Heart left ventricle (tissue), 13 donors: ENCODE results near the gene NEDD4L.

Source experiments
- POLR2A ChIP-seq, 2 donors: fragments of 450-650 bp; IDR thresholded peaks; one replicate each; pipeline ENCODE4 v1.6.1; 2017; ENCODE audit warnings: antibody characterized with exemption in 2 of 2, mild to moderate bottlenecking in 2 of 2, moderate library complexity in 2 of 2
- TF ChIP-seq, protein P1 (sequence below), 12 donors: fragments of 200-600 bp; sonication (generic) in 4 of 12; IDR thresholded peaks; one replicate each; pipeline versions ENCODE4 v1.5.0 to v1.8.0; 2018 to 2022; ENCODE audit warnings: antibody characterized with exemption in 12 of 12, mild to moderate bottlenecking in 5 of 12
- donor health status: ischemic (EF 13 %, LVEDD 7.1; RV severe dilation, severe dysfunction).
- donor health status: DM: no; HTN: yes; CAD: no.
- donor health status: DM: no; HTN: no; CAD: no.
- donor health status: ischemic (EF 25% LVEDD 6.9; RV normal size, moderate dysfunction).
- donor health status: ischemic (EF 25% LVEDD 5.7; RV mildly dilated, moderate dysfunction).
- donor health status: ischemic (EF 35%, LVEDD 5.7; RV mildly dilated, moderate dysfunction).
- donor health status: nonischemic (EF 11% LVEDD 7.7; RV severe dilation, severe dysfunction).
- donor health status: DM: yes; HTN: yes; CAD: no.
- donor health status: PGD.
- donor health status: ischemic (EF 29% LVEDD 5.4; RV normal size, mild dysfunction).
- donor health status: nonischemic (EF 23%, LVEDD 6.1; RV moderate dilation, normal function).

DNA sequence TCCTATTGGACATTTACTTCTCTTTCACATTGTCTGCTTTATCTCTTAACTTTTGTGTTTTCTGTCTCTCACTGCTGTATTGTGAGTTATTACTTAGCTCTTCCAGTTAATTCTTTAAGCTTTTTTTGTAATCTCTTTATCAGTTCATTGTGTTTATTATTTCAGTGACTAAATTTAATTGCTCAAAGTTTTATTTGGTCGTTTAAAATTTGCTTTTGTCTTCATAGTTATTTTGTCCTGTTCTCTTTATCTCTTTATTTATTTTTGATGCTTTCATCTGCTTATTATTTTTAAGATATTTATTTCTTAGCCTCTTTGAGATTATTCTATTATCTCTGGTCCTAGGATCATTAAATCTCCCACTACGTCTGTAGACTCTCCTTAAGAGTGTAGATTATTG lies 316.3 kb downstream of the NEDD4L start:
- TF ChIP-seq, protein P1, sequence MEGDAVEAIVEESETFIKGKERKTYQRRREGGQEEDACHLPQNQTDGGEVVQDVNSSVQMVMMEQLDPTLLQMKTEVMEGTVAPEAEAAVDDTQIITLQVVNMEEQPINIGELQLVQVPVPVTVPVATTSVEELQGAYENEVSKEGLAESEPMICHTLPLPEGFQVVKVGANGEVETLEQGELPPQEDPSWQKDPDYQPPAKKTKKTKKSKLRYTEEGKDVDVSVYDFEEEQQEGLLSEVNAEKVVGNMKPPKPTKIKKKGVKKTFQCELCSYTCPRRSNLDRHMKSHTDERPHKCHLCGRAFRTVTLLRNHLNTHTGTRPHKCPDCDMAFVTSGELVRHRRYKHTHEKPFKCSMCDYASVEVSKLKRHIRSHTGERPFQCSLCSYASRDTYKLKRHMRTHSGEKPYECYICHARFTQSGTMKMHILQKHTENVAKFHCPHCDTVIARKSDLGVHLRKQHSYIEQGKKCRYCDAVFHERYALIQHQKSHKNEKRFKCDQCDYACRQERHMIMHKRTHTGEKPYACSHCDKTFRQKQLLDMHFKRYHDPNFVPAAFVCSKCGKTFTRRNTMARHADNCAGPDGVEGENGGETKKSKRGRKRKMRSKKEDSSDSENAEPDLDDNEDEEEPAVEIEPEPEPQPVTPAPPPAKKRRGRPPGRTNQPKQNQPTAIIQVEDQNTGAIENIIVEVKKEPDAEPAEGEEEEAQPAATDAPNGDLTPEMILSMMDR (IDR thresholded peaks at IDR 0.05): no peak
- no peak for TF ChIP-seq POLR2A (IDR thresholded peaks at IDR 0.05)
